Measurements from ENCODE around the gene TAAR1.
A peak's percentile ranks its signal among the peaks of the same experiment; 100 is the strongest.

The TAAR1 gene

DNA sequence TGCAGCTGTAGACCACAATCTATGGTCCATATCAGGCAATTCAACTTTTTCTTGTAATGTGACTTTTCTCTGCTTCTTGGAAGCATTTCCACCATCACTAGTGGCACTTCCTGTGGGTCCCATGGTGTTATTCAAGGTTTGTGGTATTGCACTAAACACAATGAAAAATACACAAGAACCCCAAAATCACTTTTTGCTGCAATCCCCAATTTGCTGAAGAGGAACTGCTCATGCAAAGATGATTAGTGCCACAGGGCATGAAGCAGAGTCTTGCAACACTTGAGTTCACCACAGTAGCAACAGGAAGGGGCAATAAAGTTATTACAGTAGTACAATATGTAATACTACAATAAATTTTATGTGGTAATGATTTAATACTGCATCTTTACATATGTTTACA is 16.8 kb upstream of the TAAR1 start:
- TF ChIP-seq CTCF (IDR thresholded peaks at IDR 0.05), result no peak
- Histone ChIP-seq H3K36me3 (ENCODE audit: control insufficient read depth, insufficient read depth, low read length) (no peaks in the 10 kb centered on the region), H3K9me3 (ENCODE audit: control insufficient read depth, low read length) (no peaks in the 10 kb centered on the region), H3K79me2 (no peaks in the 10 kb centered on the region), H3K4me3 (ENCODE audit: low read depth, low read length) (no peak overlapping the region), H3K9ac (no peak overlapping the region), H3K4me2 (ENCODE audit: low read length) (no peak overlapping the region), H2AFZ (no peak overlapping the region), H3K27ac (no peak overlapping the region), H3K27me3 (ENCODE audit: control insufficient read depth, insufficient read depth, low read length) (no peaks in the 10 kb centered on the region), H3K4me1 (no peaks in the 10 kb centered on the region)

- Histone ChIP-seq H3K4me2 (ENCODE audit: low read length) (no peak overlapping the region), H3K4me1 (no peaks in the 10 kb centered on the region), H3K27me3 (ENCODE audit: control insufficient read depth, insufficient read depth, low read length) (no peaks in the 10 kb centered on the region), H3K79me2 (no peaks in the 10 kb centered on the region), H3K27ac (no peak overlapping the region), H3K9ac (no peak overlapping the region), H2AFZ (no peak overlapping the region), H3K4me3 (ENCODE audit: low read depth, low read length) (no peak overlapping the region), H3K36me3 (ENCODE audit: control insufficient read depth, insufficient read depth, low read length) (no peaks in the 10 kb centered on the region), H3K9me3 (ENCODE audit: control insufficient read depth, low read length) (no peaks in the 10 kb centered on the region)
- TF ChIP-seq CTCF (IDR thresholded peaks at IDR 0.05), result no peak
These were observed 16.0 kb upstream of the TAAR1 start for GRCh38 chr6:132675002-132675401.

DNA sequence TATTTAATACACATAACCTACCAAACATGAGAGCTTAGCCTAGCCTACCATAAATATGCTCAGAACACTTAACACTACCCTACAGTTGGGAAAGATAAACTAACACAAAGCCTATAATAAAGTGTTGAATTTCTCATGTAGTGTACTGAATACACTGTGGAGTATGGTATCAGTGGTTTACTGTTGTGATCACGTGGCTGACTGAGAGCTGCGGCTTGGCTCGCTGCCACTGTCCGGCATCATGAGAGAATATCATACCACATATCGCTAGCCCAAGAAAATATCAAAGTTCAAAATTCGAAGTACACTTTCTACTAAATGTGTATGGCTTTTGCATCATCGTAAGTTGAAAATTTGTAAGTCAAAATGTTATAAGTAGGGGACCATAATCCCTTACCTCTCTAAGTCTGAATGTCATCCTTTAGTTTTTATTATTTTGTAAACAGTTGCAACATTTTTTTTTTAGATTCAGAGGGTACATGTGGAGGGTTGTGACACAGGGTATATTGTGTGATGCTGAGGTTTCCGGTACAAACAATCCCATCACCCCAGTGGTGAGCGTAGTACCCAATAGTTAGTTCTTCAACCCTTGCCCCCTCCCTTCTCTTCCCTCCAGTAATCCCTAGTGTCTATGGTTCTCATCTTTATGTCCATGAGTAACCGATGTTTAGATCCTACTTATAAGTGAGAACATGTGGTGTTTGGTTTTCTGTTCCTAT is 14.6 kb upstream of the TAAR1 start:
- Histone ChIP-seq H3K4me1 (no peaks in the 10 kb centered on the region), H3K36me3 (ENCODE audit: control insufficient read depth, insufficient read depth, low read length) (no peaks in the 10 kb centered on the region), H3K4me2 (ENCODE audit: low read length) (no peak overlapping the region), H3K27ac (no peak overlapping the region), H3K4me3 (ENCODE audit: low read depth, low read length) (no peak overlapping the region), H3K79me2 (no peaks in the 10 kb centered on the region), H3K27me3 (ENCODE audit: control insufficient read depth, insufficient read depth, low read length) (no peaks in the 10 kb centered on the region), H3K9me3 (ENCODE audit: control insufficient read depth, low read length) (no peaks in the 10 kb centered on the region), H3K9ac (no peak overlapping the region), H2AFZ (no peak overlapping the region)
- TF ChIP-seq CTCF (IDR thresholded peaks at IDR 0.05), result no peak

- Histone ChIP-seq H3K79me2 (no peaks in the 10 kb centered on the region), H2AFZ (no peak overlapping the region), H3K9ac (no peak overlapping the region), H3K4me1 (no peaks in the 10 kb centered on the region), H3K9me3 (ENCODE audit: control insufficient read depth, low read length) (no peaks in the 10 kb centered on the region), H3K27me3 (ENCODE audit: control insufficient read depth, insufficient read depth, low read length) (no peaks in the 10 kb centered on the region), H3K27ac (no peak overlapping the region), H3K36me3 (ENCODE audit: control insufficient read depth, insufficient read depth, low read length) (no peaks in the 10 kb centered on the region), H3K4me2 (ENCODE audit: low read length) (no peak overlapping the region), H3K4me3 (ENCODE audit: low read depth, low read length) (no peak overlapping the region)
- TF ChIP-seq CTCF (IDR thresholded peaks at IDR 0.05), result no peak
These were observed 12.3 kb upstream of the TAAR1 start for GRCh38 chr6:132671295-132671694.

DNA sequence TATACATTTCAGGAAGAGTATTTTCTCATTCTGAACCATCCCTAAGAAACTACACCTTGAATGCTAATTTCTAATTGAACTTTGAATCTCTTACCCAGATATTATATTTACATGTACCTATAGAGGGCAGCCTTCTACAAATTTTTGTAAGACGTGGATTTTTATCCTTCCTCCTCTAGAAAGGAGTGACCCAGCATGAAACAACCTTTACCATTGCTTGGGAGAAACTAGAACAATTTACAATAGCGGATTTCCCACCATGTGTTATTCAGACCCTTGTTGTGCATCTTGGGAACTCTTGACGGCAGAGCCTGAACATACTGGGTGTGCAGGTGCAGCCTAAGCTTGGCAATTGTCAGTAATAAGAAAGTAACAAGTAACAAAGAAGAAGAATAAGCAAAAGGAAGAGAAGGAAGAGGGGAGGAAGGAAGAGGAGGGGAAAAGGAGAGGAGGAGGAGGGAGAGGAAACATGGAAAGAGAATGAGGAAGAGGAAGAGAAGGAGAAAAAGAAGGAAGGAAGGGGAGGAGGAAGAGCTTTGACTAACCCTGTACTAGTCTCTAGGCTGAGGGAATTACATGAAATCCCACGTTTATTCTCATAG is 10.8 kb upstream of the TAAR1 start:
- H2AFZ ChIP-seq, result peak overlapping the region; percentile 34
- no peaks in the 10 kb centered on the region for H3K27me3 ChIP-seq (ENCODE audit: control insufficient read depth, insufficient read depth, low read length)
- no peak overlapping the region for H3K4me2 ChIP-seq (ENCODE audit: low read length)
- H3K4me3 ChIP-seq (ENCODE audit: low read depth, low read length), result no peak overlapping the region
- H3K36me3 ChIP-seq (ENCODE audit: control insufficient read depth, insufficient read depth, low read length), result no peaks in the 10 kb centered on the region
- H3K9ac ChIP-seq, result no peak overlapping the region
- H3K4me1 ChIP-seq, result no peaks in the 10 kb centered on the region
- no peak overlapping the region for H3K27ac ChIP-seq
- H3K9me3 ChIP-seq (ENCODE audit: control insufficient read depth, low read length), result no peaks in the 10 kb centered on the region
- peak; percentile 48 for TF ChIP-seq CTCF (IDR thresholded peaks at IDR 0.05)
- H3K79me2 ChIP-seq, result no peaks in the 10 kb centered on the region
